AG09319 (cell line): ENCODE results near the gene KRT17.
"Not testable (repeated sequence)": the region's sequence is repeated elsewhere in the genome, so short reads cannot be mapped to it uniquely, and the experiment has no call there.

Experiments
- DNase-seq: peaks from one replicate; pipeline ENCODE4 v3.0.0-alpha.2; 2010; ENCODE audit warnings: low read depth; ENCODE audit errors: extremely low read depth
- CTCF ChIP-seq: IDR thresholded peaks from 2 replicates; pipeline ENCODE4 v1.5.1; 2011; ENCODE audit warnings: low read depth, mild to moderate bottlenecking, inconsistent platforms, low read length, moderate library complexity

Gene KRT17

DNA sequence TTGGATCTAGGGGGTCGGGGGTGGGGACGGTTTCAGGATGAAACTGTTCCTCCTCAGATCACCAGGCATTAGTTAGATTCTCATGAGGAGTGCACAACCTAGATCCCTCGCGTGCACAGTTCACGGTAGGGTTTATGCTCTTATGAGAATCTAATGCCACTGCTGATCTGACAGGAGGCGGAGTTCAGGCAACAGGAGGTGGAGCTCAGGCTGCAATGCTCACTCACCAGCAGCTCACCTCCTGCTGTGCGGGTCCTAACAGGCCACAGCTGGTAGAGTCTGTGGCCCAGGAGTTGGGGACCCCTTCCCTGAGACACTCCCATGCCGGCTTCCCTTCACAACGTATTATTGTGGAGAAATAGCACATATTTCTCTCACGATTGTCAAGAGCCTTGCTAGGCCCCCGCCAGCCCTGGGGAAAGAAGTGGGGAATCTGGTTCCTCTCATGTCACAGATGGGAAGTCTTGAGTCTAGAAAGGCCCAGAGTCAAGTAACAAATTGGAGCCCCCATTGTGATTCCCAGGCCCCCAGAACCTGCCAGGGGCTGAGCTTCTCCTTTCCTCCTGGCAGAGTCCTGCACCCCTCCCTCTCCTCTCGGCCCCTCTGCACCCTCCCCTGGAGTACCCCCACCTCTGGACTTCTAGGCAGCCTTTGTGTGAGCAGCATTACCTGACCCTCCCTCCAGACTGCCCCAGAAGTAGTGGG lies 31.6 kb downstream of the KRT17 start:
- TF ChIP-seq CTCF = no peak
- DNase-seq = no peak

GRCh38 chr17:41589301-41589700 lies 35.1 kb downstream of the KRT17 start:
- DNase-seq = no peak
- TF ChIP-seq CTCF = no peak

DNA sequence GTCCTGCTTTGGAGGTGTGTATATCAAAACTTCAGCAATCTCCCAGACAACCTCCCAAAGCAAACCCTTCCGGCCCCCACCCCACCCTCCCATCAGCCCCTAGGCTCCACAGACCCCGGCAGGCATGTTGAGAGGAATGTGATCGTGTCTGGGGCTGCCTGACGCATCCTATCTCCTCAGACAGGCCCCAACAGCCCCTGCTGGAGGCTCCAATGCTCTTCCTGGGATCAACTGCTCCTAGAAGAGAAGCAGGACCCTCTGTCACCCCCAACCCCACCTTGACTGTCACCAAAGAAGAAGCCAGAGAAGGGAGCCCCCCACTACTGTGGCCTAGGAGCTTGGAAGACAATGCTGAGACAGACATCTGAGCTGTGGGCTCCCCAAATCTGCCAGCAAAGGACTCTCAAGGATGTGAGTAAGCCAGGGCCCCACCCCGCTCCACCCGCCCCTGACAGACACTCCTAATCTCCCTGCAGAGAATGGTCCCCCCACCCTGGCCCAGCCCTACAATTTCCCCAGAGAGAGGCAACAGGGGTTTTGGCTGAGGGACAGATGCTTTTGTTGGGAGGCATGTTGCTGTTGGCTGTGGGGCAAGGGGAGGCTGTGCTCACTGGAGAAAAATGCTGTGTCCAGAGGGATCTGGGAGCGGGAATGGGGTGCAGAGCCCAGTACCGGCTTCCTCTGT lies 36.1 kb downstream of the KRT17 start:
- DNase-seq = no peak
- no peak for TF ChIP-seq CTCF

DNA sequence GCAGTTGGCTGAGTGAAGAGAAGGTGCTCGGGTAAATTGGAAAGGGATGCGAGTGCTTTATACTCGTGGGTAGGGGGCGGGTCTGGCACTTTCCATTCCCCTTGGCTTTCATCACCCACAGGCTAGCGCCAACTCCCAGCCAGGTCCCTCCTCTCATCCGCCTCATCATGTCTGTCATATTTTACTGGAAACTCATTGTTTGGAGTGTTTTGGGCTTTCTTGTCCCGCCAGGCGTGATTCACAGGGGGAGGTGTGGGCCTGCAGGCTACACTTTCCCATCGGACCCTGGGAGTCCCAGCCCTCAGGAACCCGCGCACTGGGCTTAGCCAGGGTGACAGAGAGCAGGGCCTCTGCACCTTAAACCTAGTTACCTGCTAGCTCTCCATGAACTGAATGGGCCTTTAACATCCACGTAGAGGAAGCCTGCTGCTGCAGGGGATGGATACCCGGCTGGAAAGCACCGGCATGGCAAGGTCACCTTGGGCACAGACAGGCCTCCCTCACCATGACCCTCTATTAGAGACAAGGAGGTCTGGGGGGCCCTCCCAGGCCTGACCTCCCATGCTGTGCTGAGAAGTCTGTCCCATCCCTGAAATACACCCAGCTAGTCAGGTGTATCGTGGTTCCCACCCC lies 37.4 kb downstream of the KRT17 start, which contains the start of gene KRT14:
TSS of gene KRT14 (minus strand) at position 33 of the 633 bp plus-strand sequence. CDS start 61 bp downstream, outside the sequence.
- TF ChIP-seq CTCF = no peak
- no peak for DNase-seq

GRCh38 chr17:41585301-41586056 lies 38.9 kb downstream of the KRT17 start:
- no peak for DNase-seq
- TF ChIP-seq CTCF = no peak

GRCh38 chr17:41584331-41584927 lies 39.9 kb downstream of the KRT17 start:
- DNase-seq = not testable (repeated sequence)
